Naive thymus-derived CD4-positive, alpha-beta T cell (primary cell): Measurements from ENCODE around the gene URGCP. TPM values are rescaled to one million over a fixed set of nuclear protein-coding genes. Genes with fewer than 3 reads are reported as not detected.
"Not testable (repeated sequence)": the region's sequence is repeated elsewhere in the genome, so short reads cannot be mapped to it uniquely, and the experiment has no call there.

Source experiments
- ATAC-seq: fragments of 150-1000 bp; cut with Tn5 transposase; 2 replicates; pipeline ENCODE4 v1.10.0; 2021; ENCODE audit warnings: mild to moderate bottlenecking, moderate library complexity
- CTCF ChIA-PET: fragments of 350-600 bp; sonication (Branson Sonifier 250); formaldehyde crosslinking; loops from one replicate; lab custom pipeline; 2021; ENCODE audit warnings: antibody characterized with exemption; lab: Charles Lee
- POLR2A ChIA-PET: fragments of 350-600 bp; sonication (Branson Sonifier 250); formaldehyde crosslinking; loops from one replicate; lab custom pipeline; 2021; ENCODE audit warnings: antibody characterized with exemption, inconsistent platforms; lab: Charles Lee
- DNase-seq, 9 donors: peaks; one replicate each; pipeline versions ENCODE4 v3.0.0 to v3.0.0-alpha.2; 2020 to 2022; ENCODE audit warnings: mixed read lengths in 1 of 9
- H3K27ac ChIP-seq: one replicate; pipeline ENCODE4 v1.7.0; 2013; ENCODE audit warnings: mild to moderate bottlenecking, low read depth, low read length, moderate library complexity
- H3K27me3 ChIP-seq, 2 donors: one replicate each; pipeline ENCODE4 v1.7.0; 2013; ENCODE audit warnings: low read length in 2 of 2, mild to moderate bottlenecking in 2 of 2, moderate library complexity in 2 of 2; ENCODE audit not compliant: control insufficient read depth in 2 of 2, insufficient read depth in 2 of 2
- H3K36me3 ChIP-seq, 3 experiments: 1 replicate in 2 of 3; 2 replicates in 1 of 3; pipeline ENCODE4 v1.7.0; 2013; ENCODE audit warnings: low read length in 3 of 3, mild to moderate bottlenecking in 3 of 3, moderate library complexity in 1 of 3; ENCODE audit not compliant: insufficient read depth in 3 of 3, control insufficient read depth in 2 of 3
- H3K4me1 ChIP-seq, 2 donors: one replicate each; pipeline ENCODE4 v1.7.0; 2013; ENCODE audit warnings: low read length in 2 of 2, mild to moderate bottlenecking in 2 of 2, moderate library complexity in 1 of 2; ENCODE audit not compliant: control insufficient read depth in 2 of 2, insufficient read depth in 2 of 2
- H3K4me3 ChIP-seq: 2 replicates; pipeline ENCODE4 v1.7.0; 2013; ENCODE audit warnings: mild to moderate bottlenecking, low read length
- H3K9me3 ChIP-seq, 3 experiments: 1 replicate in 2 of 3; 2 replicates in 1 of 3; pipeline ENCODE4 v1.7.0; 2013; ENCODE audit warnings: low read length in 3 of 3; ENCODE audit not compliant: control insufficient read depth in 2 of 3
- H3K27ac Mint-ChIP-seq, 9 donors: one replicate each; pipeline ENCODE4 v1.8.0; 2020 to 2022; ENCODE audit warnings: mixed read lengths in 9 of 9, mild to moderate bottlenecking in 8 of 9, moderate library complexity in 5 of 9, inconsistent platforms in 2 of 9
- H3K27me3 Mint-ChIP-seq, 5 donors: one replicate each; pipeline ENCODE4 v1.8.0; 2021 to 2022; ENCODE audit warnings: mixed read lengths in 5 of 5, mild to moderate bottlenecking in 1 of 5
- H3K36me3 Mint-ChIP-seq, 5 donors: one replicate each; pipeline ENCODE4 v1.8.0; 2020 to 2022; ENCODE audit warnings: mixed read lengths in 5 of 5, mild to moderate bottlenecking in 3 of 5, inconsistent platforms in 1 of 5
- H3K4me1 Mint-ChIP-seq, 7 donors: one replicate each; pipeline ENCODE4 v1.8.0; 2020 to 2022; ENCODE audit warnings: mixed read lengths in 7 of 7, mild to moderate bottlenecking in 3 of 7, inconsistent platforms in 1 of 7
- H3K4me3 Mint-ChIP-seq, 10 donors: one replicate each; pipeline ENCODE4 v1.8.0; 2020 to 2022; ENCODE audit warnings: mild to moderate bottlenecking in 10 of 10, mixed read lengths in 10 of 10, moderate library complexity in 6 of 10, inconsistent platforms in 2 of 10
- H3K9me3 Mint-ChIP-seq, 11 donors: one replicate each; pipeline ENCODE4 v1.8.0; 2020 to 2022; ENCODE audit warnings: mixed read lengths in 11 of 11, mild to moderate bottlenecking in 4 of 11, inconsistent platforms in 1 of 11, moderate library complexity in 1 of 11
- intact Hi-C, 2 donors: fragments of 100-400 bp; cut with micrococcal nuclease; formaldehyde crosslinking; loops; one replicate each; pipeline ENCODE4 v1.15.1; 2023
- polyA plus RNA-seq, 2 donors: library from polyadenylated mRNA; unstranded; fragments of 300-500 nt; fragmentation: Illumina TruSeq; gene quantifications; one replicate each; pipeline ENCODE4 v1.2.3, GENCODE V29; 2021
- total RNA-seq, 6 experiments: library from RNA in 5 of 6; stranded (reverse) in 5 of 6; gene quantifications; 1 replicate in 5 of 6; 2 replicates in 1 of 6; pipeline ENCODE4 v1.2.3 and lab custom pipeline; 2021 to 2026

Gene URGCP
- total and polyA plus RNA-seq, 7 experiments from 2014 or later: 20.0 to 40.6 (median 26.8) TPM

- H3K27ac Mint-ChIP-seq: peak overlapping the region in 8 of 9 donors; percentile 5 to 94 (median 30)
- no peak for DNase-seq
These were observed 1.7 kb downstream of the URGCP start for GRCh38 chr7:43904533-43905208.

GRCh38 chr7:43902542-43903054 is 3.8 kb downstream of the URGCP start:
- Histone ChIP-seq H3K4me3 (no peak overlapping the region), H3K4me1 (peaks cover 18 to 22% of the 10 kb centered on the region in 2 donors), H3K9me3 (no peaks in the 10 kb centered on the region), H3K27me3 (no peaks in the 10 kb centered on the region), H3K36me3 (no peaks in the 10 kb centered on the region), H3K27ac (no peak overlapping the region)
- ATAC-seq: no peak
- Mint-ChIP-seq H3K27me3 (no peaks in the 10 kb centered on the region), H3K27ac (peak overlapping the region in 6 of 9 donors; percentile 14 to 75 (median 36)), H3K9me3 (no peaks in the 10 kb centered on the region), H3K4me1 (peaks cover 25 to 62% (median 46%) of the 10 kb centered on the region in 7 donors), H3K4me3 (peak overlapping the region in 3 of 10 donors; percentile 27 to 45 (median 37)), H3K36me3 (peaks cover 0 to 8% (median 3%) of the 10 kb centered on the region in 5 donors)
- DNase-seq: no peak
- intact Hi-C loops: no loop called here
- ChIA-PET POLR2A (no interaction called here), CTCF (no interaction called here)

More at GRCh38 chr7:43904533-43905208, 1.7 kb downstream of the URGCP start:
- peaks cover 0 to 6% (median 3%) of the 10 kb centered on the region in 5 donors for H3K36me3 Mint-ChIP-seq
- H3K4me3 Mint-ChIP-seq: peak overlapping the region; percentile 8 to 97 (median 94)
- ChIA-PET POLR2A (interaction anchor here (0.6 to 2.0 kb wide), 3 partner anchors 20 to 204 kb away, joined by 4 to 6 read pairs (median 6); partner anchors contain the start of gene UBE2D4), CTCF (interaction anchor here (1.4 kb wide), 1 partner anchor 65 kb away, joined by 6 read pairs; no protein-coding TSS in a partner anchor)
- intact Hi-C loops: no loop called here
- Histone ChIP-seq H3K4me1 (peaks cover 18 to 22% of the 10 kb centered on the region in 2 donors), H3K27me3 (no peaks in the 10 kb centered on the region), H3K27ac (no peak overlapping the region), H3K4me3 (peak overlapping the region; percentile 74), H3K36me3 (no peaks in the 10 kb centered on the region), H3K9me3 (no peaks in the 10 kb centered on the region)
- peaks cover 21 to 59% (median 42%) of the 10 kb centered on the region in 7 donors for H3K4me1 Mint-ChIP-seq
- ATAC-seq: no peak
- H3K9me3 Mint-ChIP-seq: no peaks in the 10 kb centered on the region
- no peaks in the 10 kb centered on the region for H3K27me3 Mint-ChIP-seq

- H3K4me3 Mint-ChIP-seq, POLR2A ChIA-PET, H3K4me3 ChIP-seq, ATAC-seq, H3K27me3 Mint-ChIP-seq, H3K36me3 ChIP-seq, intact Hi-C loops, H3K27ac ChIP-seq, H3K9me3 Mint-ChIP-seq, H3K27me3 ChIP-seq, H3K4me1 ChIP-seq, DNase-seq, H3K9me3 ChIP-seq, H3K27ac Mint-ChIP-seq: not testable (repeated sequence)
- CTCF ChIA-PET: interaction anchor here (0.7 kb wide), 1 partner anchor 8 kb away, joined by 4 read pairs; no protein-coding TSS in a partner anchor
- H3K36me3 Mint-ChIP-seq: peaks cover 7 to 21% (median 14%) of the 10 kb centered on the region in 5 donors
- H3K4me1 Mint-ChIP-seq: peaks cover 4 to 62% (median 51%) of the 10 kb centered on the region in 7 donors
These were observed 7.8 kb downstream of the URGCP start for GRCh38 chr7:43898571-43898970.

GRCh38 chr7:43895847-43896415 is 10.5 kb downstream of the URGCP start:
- H3K27me3 Mint-ChIP-seq: no peaks in the 10 kb centered on the region
- Histone ChIP-seq H3K27me3 (no peaks in the 10 kb centered on the region), H3K27ac (no peak overlapping the region), H3K4me3 (no peak overlapping the region), H3K4me1 (peaks cover 8 to 10% of the 10 kb centered on the region in 2 donors), H3K9me3 (no peaks in the 10 kb centered on the region), H3K36me3 (no peaks in the 10 kb centered on the region)
- DNase-seq (no peak), ATAC-seq (no peak)
- CTCF ChIA-PET: no interaction called here
- intact Hi-C loops: no loop called here
- no peak overlapping the region for H3K27ac Mint-ChIP-seq
- H3K4me3 Mint-ChIP-seq: no peak overlapping the region
- H3K36me3 Mint-ChIP-seq: peaks cover 7 to 23% (median 17%) of the 10 kb centered on the region in 5 donors
- H3K9me3 Mint-ChIP-seq: peaks cover 0 to 3% (median 0%) of the 10 kb centered on the region in 11 donors
- peaks cover 17 to 62% (median 50%) of the 10 kb centered on the region in 7 donors for H3K4me1 Mint-ChIP-seq
- POLR2A ChIA-PET: no interaction called here

- H3K27ac Mint-ChIP-seq: no peak overlapping the region
- H3K4me1 Mint-ChIP-seq: peaks cover 26 to 64% (median 56%) of the 10 kb centered on the region in 7 donors
- H3K27me3 Mint-ChIP-seq: no peaks in the 10 kb centered on the region
These were observed 15.1 kb downstream of the URGCP start for GRCh38 chr7:43891069-43891955.

More at GRCh38 chr7:43891069-43891955, 15.1 kb downstream of the URGCP start:
- DNase-seq: no peak
- Mint-ChIP-seq H3K36me3 (peaks cover 7 to 23% (median 12%) of the 10 kb centered on the region in 5 donors), H3K9me3 (peaks cover 0 to 3% (median 0%) of the 10 kb centered on the region in 11 donors), H3K4me3 (peak overlapping the region in 3 of 10 donors; percentile 8 to 26 (median 12))
- ChIA-PET POLR2A (interaction anchor here (2.1 kb wide), 1 partner anchor 22 kb away, joined by 6 read pairs; the partner anchor contains the start of gene MRPS24), CTCF (interaction anchor here (0.5 kb wide), 1 partner anchor 8 kb away, joined by 4 read pairs; no protein-coding TSS in a partner anchor)
- Histone ChIP-seq H3K27ac (no peak overlapping the region), H3K9me3 (no peaks in the 10 kb centered on the region), H3K4me1 (peaks cover 8 to 10% of the 10 kb centered on the region in 2 donors), H3K27me3 (no peaks in the 10 kb centered on the region), H3K4me3 (no peak overlapping the region), H3K36me3 (no peaks in the 10 kb centered on the region)
- no peak for ATAC-seq
- intact Hi-C loops: loop anchor here in 1 of 2 donors (5.0 kb wide), 1 partner anchor 36 kb away; the partner anchor contains the start of gene UBE2D4
